Smooth muscle cell of the pulmonary artery (primary cell): Measurements from ENCODE around the gene RPS6KL1. TPM values are rescaled to one million over a fixed set of nuclear protein-coding genes. Genes with fewer than 3 reads are reported as not detected.

Source experiments
- total RNA-seq: library from RNA; depleted of rRNA; stranded (reverse); fragments of >200 nt; gene quantifications from 2 replicates; pipeline ENCODE4 v1.2.3, GENCODE V29; 2014

The RPS6KL1 gene, protein sequence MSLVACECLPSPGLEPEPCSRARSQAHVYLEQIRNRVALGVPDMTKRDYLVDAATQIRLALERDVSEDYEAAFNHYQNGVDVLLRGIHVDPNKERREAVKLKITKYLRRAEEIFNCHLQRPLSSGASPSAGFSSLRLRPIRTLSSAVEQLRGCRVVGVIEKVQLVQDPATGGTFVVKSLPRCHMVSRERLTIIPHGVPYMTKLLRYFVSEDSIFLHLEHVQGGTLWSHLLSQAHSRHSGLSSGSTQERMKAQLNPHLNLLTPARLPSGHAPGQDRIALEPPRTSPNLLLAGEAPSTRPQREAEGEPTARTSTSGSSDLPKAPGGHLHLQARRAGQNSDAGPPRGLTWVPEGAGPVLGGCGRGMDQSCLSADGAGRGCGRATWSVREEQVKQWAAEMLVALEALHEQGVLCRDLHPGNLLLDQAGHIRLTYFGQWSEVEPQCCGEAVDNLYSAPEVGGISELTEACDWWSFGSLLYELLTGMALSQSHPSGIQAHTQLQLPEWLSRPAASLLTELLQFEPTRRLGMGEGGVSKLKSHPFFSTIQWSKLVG
- 0.13 and 0.43 TPM in 2 replicates for total RNA-seq

DNA sequence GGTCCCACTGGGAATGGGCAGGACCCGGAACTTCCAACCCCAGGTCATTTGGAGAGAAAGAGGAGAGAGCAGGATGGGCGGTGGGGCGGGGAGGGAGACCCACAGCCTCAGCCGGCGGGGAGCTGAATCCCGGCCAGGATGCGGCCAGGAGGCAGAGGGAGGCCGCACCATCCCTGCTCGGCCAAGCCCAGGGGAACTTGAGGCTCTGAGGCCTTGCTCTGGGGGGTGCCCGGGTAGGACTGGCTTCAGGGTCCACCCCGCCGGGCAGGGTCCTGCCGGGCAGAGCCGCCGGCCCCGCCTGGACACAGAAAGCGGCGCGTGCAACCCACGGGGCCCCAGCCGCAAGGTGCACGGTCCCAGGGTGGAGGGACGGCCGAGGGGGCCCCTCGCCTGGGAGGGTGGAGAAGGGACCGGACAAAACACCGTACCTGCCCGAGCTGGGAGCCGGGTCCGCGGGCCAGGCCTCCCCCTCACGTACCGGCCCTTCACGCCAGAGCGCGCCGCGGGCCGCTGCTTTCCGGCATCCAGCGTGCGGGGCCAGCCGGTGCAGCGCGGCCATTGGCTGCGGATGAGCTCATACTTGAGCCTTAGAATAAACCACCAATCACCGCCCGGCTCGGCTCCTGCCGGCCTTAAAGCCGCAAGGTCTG is at the start of gene RPS6KL1:
Gene RPS6KL1 (minus strand): TSS at position 509 of the 650 bp plus-strand sequence. CDS start 1,719 bp downstream, outside the sequence.

DNA sequence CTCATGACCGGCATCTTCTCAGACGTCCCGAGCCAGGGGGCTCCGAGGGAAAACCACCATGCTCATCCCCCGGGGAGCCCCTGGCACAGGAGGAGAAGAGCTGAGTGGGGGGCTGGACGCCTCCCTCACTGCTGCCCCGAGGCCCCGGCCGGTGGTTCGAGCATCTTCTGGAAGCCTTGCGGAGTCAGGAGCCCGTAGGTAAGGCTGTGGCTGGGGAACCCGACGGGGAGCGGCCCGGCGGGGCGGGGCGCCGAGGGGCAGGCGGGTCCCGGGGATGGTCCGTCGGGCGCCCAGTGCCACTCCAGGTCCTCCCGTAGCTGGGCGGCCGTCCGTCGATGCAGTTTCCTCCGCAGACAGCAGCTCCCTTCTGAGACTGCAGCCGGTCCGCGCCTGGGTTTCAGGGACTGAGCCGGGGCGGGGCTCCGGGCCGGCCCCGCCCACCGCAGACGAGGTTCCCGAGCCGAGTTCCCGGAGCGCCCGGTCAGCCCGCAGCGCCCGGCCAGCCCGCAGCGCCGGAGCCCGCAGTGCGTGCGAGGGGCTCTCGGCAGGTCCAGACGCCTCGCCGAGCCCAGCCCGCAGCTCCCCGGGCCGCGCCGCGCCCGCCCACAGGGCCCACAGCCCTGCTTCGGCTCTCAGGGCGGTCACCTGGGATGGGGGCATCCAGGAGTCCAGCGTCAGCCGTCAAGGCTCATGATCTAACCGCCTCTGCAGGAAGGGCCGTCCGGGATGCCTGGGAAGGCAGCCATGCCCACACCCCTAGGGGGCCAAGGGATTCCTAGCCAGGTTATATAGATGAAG is 32.4 kb upstream of the RPS6KL1 start, which contains the start of gene PGF:
Gene PGF (minus strand): TSS at position 369 of the 798 bp plus-strand sequence. CDS start 355 bp downstream, at position 14.

DNA sequence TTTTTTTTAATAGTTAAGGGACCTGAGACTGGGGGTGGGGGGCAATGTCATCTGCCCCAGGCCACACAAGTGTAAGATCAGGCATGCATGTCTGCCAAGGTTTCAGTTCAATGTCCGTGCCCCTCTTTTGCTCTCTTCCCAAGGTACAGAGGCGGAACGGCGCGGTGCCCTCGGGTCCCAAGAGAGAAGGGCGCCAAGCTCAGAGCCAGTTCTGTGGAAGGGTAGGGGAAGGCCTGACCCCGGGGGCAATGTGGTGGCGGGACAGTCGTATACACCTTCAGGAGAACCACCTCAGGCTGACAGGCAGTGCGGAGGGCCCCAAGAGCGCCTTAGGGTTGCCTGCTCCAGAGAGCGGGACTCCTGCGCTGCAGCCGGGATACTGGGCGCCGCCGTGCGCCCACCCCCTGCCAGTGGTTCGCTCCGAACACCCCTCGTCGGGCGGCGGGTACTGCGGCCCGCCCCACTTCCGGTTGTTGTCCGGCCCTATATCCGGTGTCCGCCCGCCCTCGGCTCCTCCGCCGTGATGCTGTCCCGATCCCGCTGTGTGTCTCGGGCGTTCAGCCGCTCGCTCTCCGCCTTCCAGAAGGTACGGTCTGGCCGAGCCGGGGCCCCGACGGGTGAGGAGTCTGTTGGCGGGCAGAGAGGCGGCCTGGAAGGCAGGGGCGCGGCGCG is 41.5 kb downstream of the RPS6KL1 start, which contains the start of gene DLST:
Gene DLST (plus strand): TSS at position 486 of the 672 bp plus-strand sequence. CDS start 38 bp downstream, at position 524.

DNA sequence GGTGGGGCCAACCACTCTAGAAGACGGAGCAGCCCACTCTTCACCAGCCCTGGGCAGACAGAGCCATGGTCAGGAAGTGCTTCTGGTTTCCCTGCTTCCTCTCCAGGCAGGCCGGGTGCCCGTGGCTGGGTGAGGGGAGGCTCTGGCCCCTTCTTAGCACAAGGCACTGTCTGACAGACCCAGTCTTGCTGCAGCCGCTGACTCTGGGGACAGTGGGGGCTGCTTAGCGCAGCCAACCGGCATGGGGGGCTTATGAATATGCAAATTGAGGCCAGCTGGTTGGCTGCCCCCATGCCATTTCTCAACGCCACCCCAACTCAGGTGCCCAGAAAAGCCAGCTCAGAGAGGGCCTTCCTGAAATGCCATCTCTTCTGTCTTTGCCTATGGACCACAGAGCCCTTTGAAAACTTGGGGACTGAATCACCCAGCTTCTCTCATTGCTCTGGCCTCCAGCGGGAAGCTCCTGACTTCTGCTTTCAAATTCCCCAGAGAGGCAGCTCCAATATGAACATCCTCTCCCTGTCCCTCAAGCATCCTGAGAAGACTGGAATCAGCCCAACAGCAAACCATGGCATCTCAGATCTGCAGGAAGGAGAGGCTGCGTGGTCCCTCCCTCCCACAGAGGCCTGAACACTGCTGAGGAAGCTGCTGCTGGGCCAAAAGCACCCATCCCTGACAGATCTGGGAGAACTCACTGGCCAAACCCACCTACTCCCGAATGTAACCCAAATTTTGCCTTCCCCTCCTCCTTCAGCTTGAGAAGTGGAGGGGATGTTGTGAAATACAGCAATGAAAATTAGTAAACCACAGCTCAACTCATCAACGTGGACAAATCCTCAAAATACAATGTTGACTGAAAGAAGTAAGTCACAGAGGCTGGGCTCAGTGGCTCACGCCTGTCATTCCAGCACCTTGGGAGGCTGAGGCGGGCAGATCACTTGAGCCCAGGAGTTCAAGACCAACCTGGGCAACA is 46.8 kb downstream of the RPS6KL1 start, which contains the start of gene PROX2:
Gene PROX2 (minus strand): TSS at position 205 of the 973 bp plus-strand sequence. CDS start 12,311 bp downstream, outside the sequence.

Other genes starting within 250 kb of the RPS6KL1 start
- 33.2 and 38.1 TPM in 2 replicates for gene AREL1, start 210.2 kb downstream of the RPS6KL1 start, total RNA-seq
- 43.4 and 45.9 TPM in 2 replicates for gene FCF1, start 210.1 kb downstream of the RPS6KL1 start, total RNA-seq
- gene YLPM1, start 159.9 kb downstream of the RPS6KL1 start, total RNA-seq = 41.1 and 45.9 TPM in 2 replicates
- not detected in 2 replicates for gene PROX2, start 47.1 kb downstream of the RPS6KL1 start, total RNA-seq
- gene DLST, start 41.3 kb downstream of the RPS6KL1 start, total RNA-seq = 76.6 and 78.0 TPM in 2 replicates
- 9.7 and 27.8 TPM in 2 replicates for gene PGF, start 32.3 kb upstream of the RPS6KL1 start, total RNA-seq
- 41.9 and 52.5 TPM in 2 replicates for gene EIF2B2, start 79.7 kb upstream of the RPS6KL1 start, total RNA-seq
- gene MLH3, start 128.2 kb upstream of the RPS6KL1 start, total RNA-seq = 22.0 and 26.3 TPM in 2 replicates
- gene ACYP1, start 140.8 kb upstream of the RPS6KL1 start, total RNA-seq = 4.7 and 5.8 TPM in 2 replicates
- gene ZC2HC1C, start 146.4 kb upstream of the RPS6KL1 start, total RNA-seq = 0.69 and 0.85 TPM in 2 replicates
- 102 and 103 TPM in 2 replicates for gene NEK9, start 203.8 kb upstream of the RPS6KL1 start, total RNA-seq